ENCODE measurements around the gene C5orf34. TPM values are rescaled to one million over a fixed set of nuclear protein-coding genes. Genes with fewer than 3 reads are reported as not detected.

Gene C5orf34
- total and polyA plus RNA-seq, 9 of the 15 experiments (the other 6 are each of a cell fraction or from before 2014, with no cell fraction given) = 13.2 to 32.6 (median 20.7) TPM

GRCh38 chr5:43556857-43557542 lies 42.1 kb upstream of the C5orf34 start, which contains the start of gene PAIP1 (continued):
- TF ChIP-seq ZNF518B (CRISPR knock-in tag; IDR thresholded peaks at IDR 0.05) (no peak), ZNF431 (CRISPR knock-in tag; IDR thresholded peaks at IDR 0.05) (peak; percentile 31), ATF4 (CRISPR knock-in tag; IDR thresholded peaks at IDR 0.05) (no peak), BHLHE40 (IDR thresholded peaks at IDR 0.05; ENCODE audit: low read length) (no peak), ZBTB33 (CRISPR knock-in tag; IDR thresholded peaks at IDR 0.05) (peak; percentile 33; the same call in 1 of the 2 replicates), TFAP4 (CRISPR knock-in tag; IDR thresholded peaks at IDR 0.05; ENCODE audit: borderline replicate concordance) (peak; percentile 6; the same call in 1 of the 2 replicates), ELK3 (CRISPR knock-in tag; IDR thresholded peaks at IDR 0.05) (no peak), MCM2 (IDR thresholded peaks at IDR 0.05; ENCODE audit: low read depth) (no peak), SMARCA4 (IDR thresholded peaks at IDR 0.05) (peak; percentile 26; the same call in 1 of the 2 replicates), HMGXB4 (CRISPR knock-in tag; IDR thresholded peaks at IDR 0.05) (peak; percentile 96), HDAC6 (IDR thresholded peaks at IDR 0.05; ENCODE audit: low read depth, low read length) (no peak), CLOCK (CRISPR knock-in tag; IDR thresholded peaks at IDR 0.05; ENCODE audit: borderline replicate concordance) (no peak), EP400 (IDR thresholded peaks at IDR 0.05) (peak; percentile 85; the same call in 1 of the 2 replicates)

All from K562 (cell line).